GM18951 (cell line): ENCODE data around the gene BCAR1.

Source experiments
- POLR2A ChIP-seq: IDR thresholded peaks from 4 replicates; pipeline ENCODE4 v1.6.1; 2011; ENCODE audit warnings: mild to moderate bottlenecking; ENCODE audit not compliant: insufficient read length, insufficient read depth; ENCODE audit errors: extremely low read depth
- in situ Hi-C: fragments of 300-500 bp; cut with MboI; formaldehyde crosslinking; loops from one replicate; pipeline ENCODE4 v1.12.0; 2022; ENCODE audit warnings: low sequenced_read_pairs, mixed read lengths, inconsistent platforms; ENCODE audit not compliant: unreplicated experiment

Gene BCAR1

GRCh38 chr16:75208242-75208825, 43.1 kb downstream of the BCAR1 start:
- no peak for TF ChIP-seq POLR2A
- in situ Hi-C loops = loop anchor here (10.0 kb wide), 1 partner anchor 196 kb away; no protein-coding TSS in a partner anchor

GRCh38 chr16:75207831-75208230, 43.6 kb downstream of the BCAR1 start:
- TF ChIP-seq POLR2A = no peak
- in situ Hi-C loops = loop anchor here (10.0 kb wide), 1 partner anchor 197 kb away; no protein-coding TSS in a partner anchor

- TF ChIP-seq POLR2A = no peak
- in situ Hi-C loops = loop anchor here (10.0 kb wide), 1 partner anchor 198 kb away; no protein-coding TSS in a partner anchor
Measured at GRCh38 chr16:75206749-75207451, 44.5 kb downstream of the BCAR1 start, which contains the start of gene CTRB2. Gene CTRB2 (minus strand): TSS chr16:75207161. CDS start chr16:75207141, 20 bp downstream.

GRCh38 chr16:75205961-75206748, 45.3 kb downstream of the BCAR1 start:
- in situ Hi-C loops = loop anchor here (10.0 kb wide), 1 partner anchor 199 kb away; no protein-coding TSS in a partner anchor

- in situ Hi-C loops = loop anchor here (10.0 kb wide), 1 partner anchor 199 kb away; no protein-coding TSS in a partner anchor
Measured at GRCh38 chr16:75205438-75205837, 46.0 kb downstream of the BCAR1 start.

GRCh38 chr16:75204905-75205304, 46.5 kb downstream of the BCAR1 start:
- in situ Hi-C loops = loop anchor here (10.0 kb wide), 1 partner anchor 200 kb away; no protein-coding TSS in a partner anchor

GRCh38 chr16:75204410-75204758, 47.0 kb downstream of the BCAR1 start:
- TF ChIP-seq POLR2A = no peak
- in situ Hi-C loops = loop anchor here (10.0 kb wide), 1 partner anchor 200 kb away; no protein-coding TSS in a partner anchor

GRCh38 chr16:75203667-75204409, 47.6 kb downstream of the BCAR1 start:
- no peak for TF ChIP-seq POLR2A
- in situ Hi-C loops = loop anchor here (10.0 kb wide), 1 partner anchor 201 kb away; no protein-coding TSS in a partner anchor

- TF ChIP-seq POLR2A = no peak
- in situ Hi-C loops = loop anchor here (10.0 kb wide), 1 partner anchor 202 kb away; no protein-coding TSS in a partner anchor
Measured at GRCh38 chr16:75203096-75203495, 48.3 kb downstream of the BCAR1 start.

- in situ Hi-C loops = loop anchor here (10.0 kb wide), 1 partner anchor 203 kb away; no protein-coding TSS in a partner anchor
- no peak for TF ChIP-seq POLR2A
Measured at GRCh38 chr16:75202069-75202590, 49.3 kb downstream of the BCAR1 start.

- TF ChIP-seq POLR2A = no peak
- in situ Hi-C loops = loop anchor here (25.0 kb wide), 1 partner anchor 564 kb away; no protein-coding TSS in a partner anchor
Measured at GRCh38 chr16:75198135-75198600, 53.3 kb downstream of the BCAR1 start.

GRCh38 chr16:75197522-75198134, 53.8 kb downstream of the BCAR1 start:
- TF ChIP-seq POLR2A = no peak
- in situ Hi-C loops = loop anchor here (25.0 kb wide), 1 partner anchor 565 kb away; no protein-coding TSS in a partner anchor

GRCh38 chr16:75196836-75197235, 54.6 kb downstream of the BCAR1 start:
- TF ChIP-seq POLR2A = no peak
- in situ Hi-C loops = loop anchor here (25.0 kb wide), 1 partner anchor 565 kb away; no protein-coding TSS in a partner anchor
